Dendritic cell treated with granulocyte-macrophage colony-stimulating factor and Interleukin-4, amounts not matched to agents 40 ng/mL and 50 ng/mL, for 4 days (primary cell): ENCODE measurements around the gene ZFYVE28.
"Not testable (repeated sequence)": the region's sequence is repeated elsewhere in the genome, so short reads cannot be mapped to it uniquely, and the experiment has no call there.

Experiments
- H3K27ac Mint-ChIP-seq: one replicate; pipeline ENCODE4 v1.8.0; 2022; ENCODE audit warnings: mild to moderate bottlenecking, mixed read lengths
- H3K27me3 Mint-ChIP-seq: one replicate; pipeline ENCODE4 v1.8.0; 2022; ENCODE audit warnings: mild to moderate bottlenecking, mixed read lengths
- H3K36me3 Mint-ChIP-seq: one replicate; pipeline ENCODE4 v1.8.0; 2022; ENCODE audit warnings: low read depth, mixed read lengths
- H3K4me1 Mint-ChIP-seq: one replicate; pipeline ENCODE4 v1.8.0; 2022; ENCODE audit warnings: low read depth, mixed read lengths
- H3K4me3 Mint-ChIP-seq: one replicate; pipeline ENCODE4 v1.8.0; 2022; ENCODE audit warnings: mild to moderate bottlenecking, moderate library complexity, mixed read lengths
- H3K9me3 Mint-ChIP-seq: one replicate; pipeline ENCODE4 v1.8.0; 2022; ENCODE audit warnings: mixed read lengths
- intact Hi-C: fragments of 100-400 bp; cut with micrococcal nuclease; formaldehyde crosslinking; loops from one replicate; pipeline ENCODE4 v1.15.0; 2022

Gene ZFYVE28

DNA sequence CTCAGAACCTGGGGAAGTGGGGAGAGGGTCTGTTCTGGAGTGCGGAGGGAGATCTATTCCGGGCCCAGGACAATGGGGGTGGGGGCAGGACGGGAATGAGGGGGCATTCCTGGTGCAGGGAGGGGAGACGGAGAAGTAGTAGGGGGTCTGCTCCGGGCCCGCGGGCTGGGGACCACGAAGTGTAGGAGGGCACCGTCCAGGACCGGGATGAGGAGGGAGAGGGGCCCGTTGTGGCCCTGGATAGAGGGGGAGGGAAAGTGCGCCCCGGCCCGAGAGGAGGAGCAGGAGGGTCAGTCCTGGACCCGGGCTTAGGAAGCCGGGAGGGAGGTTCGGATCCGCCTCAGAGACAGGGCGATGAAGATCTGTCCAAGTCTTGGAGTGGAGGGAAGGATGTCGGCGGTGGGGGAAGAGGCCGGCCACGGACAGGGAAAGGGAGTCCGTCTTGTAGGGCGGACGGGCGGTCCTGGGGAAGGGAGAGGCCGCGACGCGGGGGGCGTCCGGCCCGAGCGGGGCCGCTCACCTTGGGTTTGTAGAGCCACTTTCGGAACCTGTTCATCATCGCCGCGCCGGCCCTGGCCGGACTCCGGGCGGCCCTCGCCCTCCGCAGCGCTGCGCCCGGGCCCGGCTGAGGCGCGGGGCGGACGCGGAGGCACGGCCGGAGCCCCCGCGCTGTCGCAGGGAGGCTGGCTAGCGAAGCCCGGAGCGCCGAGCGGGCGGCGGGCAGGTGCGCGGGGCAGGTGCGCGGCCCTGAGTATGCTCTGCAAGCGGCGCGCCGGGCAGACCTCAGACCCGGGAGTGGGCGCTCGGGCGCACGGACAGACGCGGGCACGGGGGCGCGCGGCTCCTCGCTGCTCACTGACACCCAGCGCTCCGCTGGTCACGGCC, at the start of gene ZFYVE28:
Gene ZFYVE28 (minus strand): TSS at position 881 of the 885 bp plus-strand sequence. CDS start 322 bp downstream, at position 559.
- Mint-ChIP-seq H3K4me3 (peak within 1 kb of the TSS; percentile 89), H3K36me3 (peaks cover 10% of the 10 kb centered on the region), H3K27ac (peak within 1 kb of the TSS; percentile 87), H3K9me3 (no peaks in the 10 kb centered on the region), H3K4me1 (peaks cover 59% of the 10 kb centered on the region), H3K27me3 (peaks cover 47% of the 10 kb centered on the region)
- intact Hi-C loops: loop anchor here (2.0 to 5.0 kb wide), 2 partner anchors 156 to 175 kb away; partner anchors contain the start of genes HAUS3, MXD4 and POLN

DNA sequence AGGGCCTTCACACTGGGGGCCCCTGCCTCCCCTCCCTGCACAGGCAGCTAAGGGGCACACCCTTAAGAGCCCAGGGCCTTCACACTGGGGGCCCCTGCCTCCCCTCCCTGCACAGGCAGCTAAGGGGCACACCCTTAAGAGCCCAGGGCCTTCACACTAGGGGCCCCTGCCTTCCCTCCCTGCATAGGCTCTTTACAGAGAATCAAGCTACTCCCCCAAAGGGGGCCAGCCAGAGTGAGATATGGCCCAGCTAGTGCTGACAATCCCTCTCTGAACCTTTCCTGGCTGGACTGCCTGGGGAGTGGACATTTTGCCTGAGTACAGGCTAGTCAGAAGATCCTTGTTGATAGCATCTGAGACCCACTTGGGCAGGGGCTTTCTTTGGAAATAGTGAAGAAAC, 47.1 kb upstream of the ZFYVE28 start:
- intact Hi-C loops: loop anchor here (5.0 kb wide), 1 partner anchor 223 kb away; the partner anchor contains the start of genes HAUS3 and POLN
- Mint-ChIP-seq H3K4me1 (peaks cover 37% of the 10 kb centered on the region), H3K27me3 (peaks cover 36% of the 10 kb centered on the region), H3K36me3 (peaks cover 18% of the 10 kb centered on the region)
- not testable (repeated sequence) for H3K4me3 Mint-ChIP-seq, H3K27ac Mint-ChIP-seq, H3K9me3 Mint-ChIP-seq

DNA sequence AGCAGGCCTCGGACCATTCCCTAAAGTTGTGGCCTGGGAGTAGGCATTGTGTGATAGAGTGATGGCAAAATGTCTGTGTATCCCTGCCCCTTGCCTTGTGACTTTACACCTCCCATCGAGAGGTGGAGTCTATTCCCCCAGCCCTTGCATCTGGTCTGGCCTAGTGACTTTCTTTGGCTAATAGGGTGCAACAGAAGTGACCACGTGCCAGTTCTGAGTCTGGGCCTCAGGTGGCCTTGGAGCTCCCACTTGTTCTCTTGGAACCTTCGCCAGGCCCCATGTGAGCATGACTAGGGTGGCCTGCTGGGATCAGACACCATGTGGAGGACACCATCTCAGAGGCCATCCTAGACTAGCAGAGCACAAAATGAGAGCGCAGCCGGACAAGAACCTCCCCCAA, 46.6 kb upstream of the ZFYVE28 start:
- no peak overlapping the region for H3K27ac Mint-ChIP-seq
- intact Hi-C loops: loop anchor here (5.0 kb wide), 1 partner anchor 223 kb away; the partner anchor contains the start of genes HAUS3 and POLN
- peaks cover 17% of the 10 kb centered on the region for H3K36me3 Mint-ChIP-seq
- H3K4me3 Mint-ChIP-seq: no peak overlapping the region
- H3K9me3 Mint-ChIP-seq: no peaks in the 10 kb centered on the region
- H3K27me3 Mint-ChIP-seq: peaks cover 39% of the 10 kb centered on the region
- H3K4me1 Mint-ChIP-seq: peaks cover 32% of the 10 kb centered on the region

DNA sequence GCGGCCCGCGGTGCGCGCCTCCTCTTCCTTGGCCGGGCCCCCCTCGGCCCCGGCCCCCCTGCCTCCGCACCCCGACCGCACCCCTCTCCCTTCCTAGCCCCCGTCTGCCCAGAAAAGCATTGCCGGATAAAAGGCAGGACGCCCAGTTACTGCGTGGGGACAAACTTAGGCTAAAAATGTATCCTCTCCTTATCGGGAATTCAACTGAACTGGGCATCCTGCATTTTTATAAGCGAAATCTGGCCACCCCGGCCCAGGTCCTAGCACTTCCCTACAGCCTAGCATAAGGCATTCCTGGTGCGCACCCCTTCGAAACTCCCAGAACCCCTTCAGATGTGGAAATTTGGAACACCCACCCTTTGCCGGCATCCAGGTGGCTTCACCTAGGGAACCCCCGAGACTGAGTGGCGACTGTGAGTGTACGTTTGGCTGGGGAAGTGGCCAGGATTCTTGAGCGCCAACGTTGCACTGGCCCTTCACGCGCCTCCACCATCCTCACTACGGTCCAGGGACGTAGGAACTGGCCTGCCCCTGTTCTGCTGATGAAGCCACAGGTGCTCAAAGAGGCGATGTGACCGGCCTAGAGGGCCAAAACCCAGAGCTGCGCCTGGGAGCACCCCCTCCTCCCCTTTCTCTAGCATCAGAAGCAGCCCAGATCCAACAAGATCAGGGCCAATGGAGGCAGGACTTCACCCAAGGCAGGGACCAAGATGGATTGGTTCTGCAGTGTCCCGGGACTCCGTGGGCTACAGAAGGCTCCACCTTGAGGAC, 44.7 kb upstream of the ZFYVE28 start:
- Mint-ChIP-seq H3K4me3 (peak overlapping the region; percentile 67), H3K4me1 (peaks cover 26% of the 10 kb centered on the region), H3K36me3 (peaks cover 2% of the 10 kb centered on the region), H3K27me3 (peaks cover 47% of the 10 kb centered on the region), H3K9me3 (no peaks in the 10 kb centered on the region), H3K27ac (no peak overlapping the region)
- intact Hi-C loops: no loop called here

DNA sequence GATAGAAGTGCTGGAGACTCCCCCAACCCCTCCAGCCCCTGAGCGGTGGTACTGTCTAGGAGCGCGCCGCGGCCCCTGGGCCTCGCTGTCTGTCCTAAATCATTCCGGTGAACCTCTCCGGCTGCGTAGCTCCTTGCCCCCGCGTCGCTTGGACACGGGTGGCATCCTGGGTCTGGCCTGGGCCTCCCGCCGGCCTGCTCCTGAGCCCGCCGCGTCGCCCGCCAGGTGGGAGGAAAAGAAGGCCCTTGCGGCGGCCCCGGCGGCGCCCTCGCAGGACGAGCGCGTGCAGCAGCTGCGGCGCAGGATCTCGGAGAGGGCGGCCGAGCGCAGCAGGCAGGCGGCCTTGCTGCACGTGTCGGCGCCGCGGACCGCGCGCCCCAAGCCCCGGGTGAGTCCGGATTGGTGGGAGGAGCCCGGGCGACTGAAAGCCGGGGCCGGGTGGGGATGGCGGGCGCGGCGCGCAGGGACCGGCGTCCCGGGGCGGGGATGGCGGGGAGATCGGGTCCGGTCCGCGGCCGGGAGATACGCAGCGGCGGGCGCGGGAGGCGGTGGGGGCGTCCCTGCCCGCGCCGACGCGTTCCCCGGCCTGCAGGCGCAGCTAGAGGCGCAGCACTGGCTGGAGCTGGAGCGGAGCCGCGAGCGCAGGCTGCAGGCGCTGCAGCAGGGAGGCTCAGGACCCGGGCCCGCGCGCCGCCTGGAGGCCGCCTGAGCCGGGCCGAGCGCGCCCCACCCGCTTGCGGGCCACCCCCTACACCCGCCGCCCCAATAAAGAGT, 44.0 kb upstream of the ZFYVE28 start:
- Mint-ChIP-seq H3K27me3 (peaks cover 51% of the 10 kb centered on the region), H3K36me3 (no peaks in the 10 kb centered on the region), H3K27ac (peak overlapping the region; percentile 48), H3K4me3 (peak overlapping the region; percentile 74), H3K9me3 (no peaks in the 10 kb centered on the region), H3K4me1 (peaks cover 20% of the 10 kb centered on the region)
- intact Hi-C loops: no loop called here

DNA sequence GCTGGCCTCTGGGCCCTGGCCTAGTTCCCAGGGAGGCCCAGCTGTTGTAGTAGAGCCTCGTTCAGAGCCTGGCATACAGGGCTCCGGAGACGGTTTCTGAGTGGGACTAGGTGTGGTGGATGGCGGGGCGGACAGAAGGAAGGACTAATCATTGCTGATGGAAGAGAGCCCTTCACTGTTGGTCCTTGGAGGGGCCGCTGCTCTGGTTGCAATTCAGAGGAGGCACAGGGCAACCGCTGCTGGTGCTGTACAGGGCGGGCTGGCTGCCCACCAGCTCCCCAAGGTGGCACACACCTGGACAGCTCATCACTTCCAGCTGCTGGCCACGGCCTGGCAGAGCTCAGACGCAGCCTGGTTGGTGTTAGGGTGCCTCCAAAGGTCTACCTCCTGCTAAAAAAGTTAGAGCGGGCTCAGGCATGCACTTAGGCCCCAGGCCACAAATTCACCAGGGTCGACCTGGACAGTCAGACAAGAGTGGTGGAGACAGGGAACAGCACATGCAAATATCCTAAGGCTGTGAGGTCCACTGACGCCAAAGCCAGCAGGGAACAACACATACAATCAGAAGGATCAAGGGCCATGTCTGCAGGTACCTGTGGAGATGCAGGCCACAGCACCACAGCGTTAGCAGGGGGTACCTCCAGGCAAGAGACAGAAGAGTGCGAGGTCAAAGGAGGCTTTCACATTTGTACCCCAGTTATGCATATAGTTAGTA, 43.0 kb upstream of the ZFYVE28 start:
- Mint-ChIP-seq H3K9me3 (no peaks in the 10 kb centered on the region), H3K4me1 (peaks cover 14% of the 10 kb centered on the region), H3K36me3 (no peaks in the 10 kb centered on the region), H3K4me3 (peak overlapping the region; percentile 53), H3K27me3 (peaks cover 51% of the 10 kb centered on the region), H3K27ac (peak overlapping the region; percentile 48)
- intact Hi-C loops: no loop called here

DNA sequence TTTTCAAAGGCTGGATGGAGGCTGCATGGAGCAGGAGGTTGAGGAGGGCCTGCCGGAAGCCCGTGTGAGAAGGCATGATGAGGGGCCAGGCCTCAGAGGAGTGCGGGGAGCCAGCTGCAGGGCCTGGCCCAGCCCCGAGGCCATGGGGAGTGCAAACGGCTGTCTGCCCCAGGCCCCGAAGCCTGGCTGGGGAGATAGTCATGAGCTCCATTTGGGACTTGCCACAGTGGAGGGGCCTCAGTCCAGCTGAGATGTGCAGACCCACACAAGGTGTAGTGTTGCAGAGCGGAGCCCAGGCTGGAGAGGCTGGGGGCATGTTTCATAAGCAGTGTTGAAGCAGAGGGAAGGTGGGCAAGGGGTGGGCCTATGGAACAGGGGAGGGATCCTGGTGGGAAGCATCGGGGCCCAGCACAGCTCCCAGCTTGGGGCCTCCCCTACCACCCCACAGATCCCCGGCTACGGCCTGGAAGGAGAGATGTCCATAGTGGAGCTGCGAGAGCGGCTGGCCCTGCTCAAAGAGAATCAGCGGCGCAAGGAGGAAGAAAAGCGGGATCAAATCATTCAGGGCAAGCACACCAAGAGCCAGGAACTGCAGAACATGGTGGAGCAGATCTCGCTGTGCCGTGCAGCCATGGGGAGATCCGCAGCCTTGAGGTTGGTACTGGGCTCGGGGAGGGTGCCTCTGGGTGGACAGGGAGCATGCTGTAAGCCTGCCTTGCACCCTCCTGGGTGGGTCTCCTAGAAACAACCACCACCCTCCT, 41.3 kb upstream of the ZFYVE28 start:
- H3K4me1 Mint-ChIP-seq: peaks cover 14% of the 10 kb centered on the region
- H3K9me3 Mint-ChIP-seq: no peaks in the 10 kb centered on the region
- H3K27me3 Mint-ChIP-seq: peaks cover 51% of the 10 kb centered on the region
- no peak overlapping the region for H3K4me3 Mint-ChIP-seq
- H3K36me3 Mint-ChIP-seq: no peaks in the 10 kb centered on the region
- intact Hi-C loops: no loop called here
- H3K27ac Mint-ChIP-seq: no peak overlapping the region

DNA sequence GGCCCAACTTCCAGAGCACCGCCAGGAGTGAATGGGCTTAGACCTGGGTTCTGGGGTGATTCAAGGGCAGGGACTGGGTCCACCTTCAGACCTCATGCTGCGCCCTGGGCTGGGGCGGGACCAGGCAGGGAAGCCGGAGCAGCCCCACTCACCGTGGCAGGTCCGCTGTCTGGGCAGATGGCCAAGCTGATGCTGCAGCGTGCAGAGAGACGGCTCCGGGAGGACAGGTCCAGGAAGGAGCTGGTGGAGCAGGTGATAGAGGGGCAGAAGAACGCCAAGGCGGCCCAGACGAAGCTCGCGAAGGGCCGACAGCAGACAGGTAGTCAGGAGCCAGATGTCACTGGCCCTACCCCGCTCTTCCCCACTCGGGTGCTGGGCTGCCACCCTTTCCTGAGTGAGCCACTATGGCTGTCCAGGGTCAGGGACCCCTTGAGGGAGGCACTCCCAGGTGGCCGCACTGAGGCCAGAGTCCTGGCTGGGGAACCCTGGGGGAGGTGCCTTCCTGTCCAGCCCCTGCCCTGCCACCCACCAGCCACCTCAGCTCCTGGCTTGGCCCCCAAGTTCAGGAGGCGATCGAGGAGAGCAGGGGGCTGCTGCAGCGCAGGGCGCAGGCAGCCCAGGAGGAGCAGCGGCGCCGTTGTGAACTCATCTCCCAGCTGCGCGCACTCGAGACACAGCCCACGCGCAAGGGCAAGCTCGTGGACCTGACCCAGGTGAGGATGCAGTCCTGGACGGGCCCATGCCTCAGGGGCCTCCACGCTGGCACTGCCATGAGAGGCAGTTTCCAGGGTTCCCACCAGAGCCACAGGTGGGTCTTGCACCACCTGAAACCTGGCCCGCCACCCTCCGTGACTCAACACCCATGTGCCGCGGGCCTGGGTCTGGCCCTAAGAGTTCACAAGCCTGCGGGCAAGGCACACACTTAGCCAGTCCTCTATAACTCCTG, 40.4 kb upstream of the ZFYVE28 start:
- H3K4me1 Mint-ChIP-seq: peaks cover 14% of the 10 kb centered on the region
- H3K9me3 Mint-ChIP-seq: no peaks in the 10 kb centered on the region
- no peak overlapping the region for H3K27ac Mint-ChIP-seq
- no peak overlapping the region for H3K4me3 Mint-ChIP-seq
- no peaks in the 10 kb centered on the region for H3K36me3 Mint-ChIP-seq
- H3K27me3 Mint-ChIP-seq: peaks cover 44% of the 10 kb centered on the region
- intact Hi-C loops: no loop called here

DNA sequence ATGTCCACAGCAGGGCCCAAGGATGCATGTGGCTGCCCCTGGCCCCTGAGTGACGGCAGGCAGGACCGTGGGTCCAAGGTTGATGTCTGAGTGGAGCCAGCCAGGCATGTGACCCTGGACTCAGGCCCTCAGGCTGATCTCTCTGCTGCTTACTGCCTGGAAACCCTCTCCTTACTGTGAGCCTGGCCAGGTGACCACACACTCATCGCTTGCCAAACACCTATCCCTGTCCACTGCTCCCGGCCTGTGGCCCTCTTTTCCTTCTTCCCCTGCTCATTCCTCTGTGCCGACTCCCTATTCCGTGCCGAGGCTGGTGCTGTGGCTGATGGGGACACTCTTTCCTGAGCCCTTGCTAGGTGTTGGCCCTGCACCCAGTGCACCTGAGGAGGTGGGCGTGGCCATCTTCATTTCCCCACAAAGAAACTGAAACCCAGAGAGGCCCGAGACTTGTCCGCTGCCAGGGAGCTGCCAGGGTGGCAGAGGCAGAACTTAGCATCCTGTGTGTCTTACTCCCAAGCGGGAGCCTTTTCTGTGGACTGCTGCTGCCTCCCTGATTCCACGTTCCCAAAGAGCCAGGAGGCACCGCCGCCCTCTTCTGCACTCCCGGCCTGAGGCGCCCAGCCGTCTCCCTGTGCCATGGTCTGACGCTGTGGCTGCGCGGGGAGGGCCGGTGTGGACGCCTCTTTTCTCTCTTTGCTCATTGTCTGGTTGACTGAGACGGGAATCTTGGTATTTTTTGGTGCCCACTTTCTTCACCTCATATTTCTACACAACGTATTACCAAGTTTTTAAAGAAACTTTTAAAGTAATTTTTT, 39.2 kb upstream of the ZFYVE28 start:
- intact Hi-C loops: no loop called here
- H3K27ac Mint-ChIP-seq: no peak overlapping the region
- no peak overlapping the region for H3K4me3 Mint-ChIP-seq
- H3K27me3 Mint-ChIP-seq: peaks cover 34% of the 10 kb centered on the region
- H3K36me3 Mint-ChIP-seq: no peaks in the 10 kb centered on the region
- H3K4me1 Mint-ChIP-seq: peaks cover 9% of the 10 kb centered on the region
- H3K9me3 Mint-ChIP-seq: no peaks in the 10 kb centered on the region

DNA sequence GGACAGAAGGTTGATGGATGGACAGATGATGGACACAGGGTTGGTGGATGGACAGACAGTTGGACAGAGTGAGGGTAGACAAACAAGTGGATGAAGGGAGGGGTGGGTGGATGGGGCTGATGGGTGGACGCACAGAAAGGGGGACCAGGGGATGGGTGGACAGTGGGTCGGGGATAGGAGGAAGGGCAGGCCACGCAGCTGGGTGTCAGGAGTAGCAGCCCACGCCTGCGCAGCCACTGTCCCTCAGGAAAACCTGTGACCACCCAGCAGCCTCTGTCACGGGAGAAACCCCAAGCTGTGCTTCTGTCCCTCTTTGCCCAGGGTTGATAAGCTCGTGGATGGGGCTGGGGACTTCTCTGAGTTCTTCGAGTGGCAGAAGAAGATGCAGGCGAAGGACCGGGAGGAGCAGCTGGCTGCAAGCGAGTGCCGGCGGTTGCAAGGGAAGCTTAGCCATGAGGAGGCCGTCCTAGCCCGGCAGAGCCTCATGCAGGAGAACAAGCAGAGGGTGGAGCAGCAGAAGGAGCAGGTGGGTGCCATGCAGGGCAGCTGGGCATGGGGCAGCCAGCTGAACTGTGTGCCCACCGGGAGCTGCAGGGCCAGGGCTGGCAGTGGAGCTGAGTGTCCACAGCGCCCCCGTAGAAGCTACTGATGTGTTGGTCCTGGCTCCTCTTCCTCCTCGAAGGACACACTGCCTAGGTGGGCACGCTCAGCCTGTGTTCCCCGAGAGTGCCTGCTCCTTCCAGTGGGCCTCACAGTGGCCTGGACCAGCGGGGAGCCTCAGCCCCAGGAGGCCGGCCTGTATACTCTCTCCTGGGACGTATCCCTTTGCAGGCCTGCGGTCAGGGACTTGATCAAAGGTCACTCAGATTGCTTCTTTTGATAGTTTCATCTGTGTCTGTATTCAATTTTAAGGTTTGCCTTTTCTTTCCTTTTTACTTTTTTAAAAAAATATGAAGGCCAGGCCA, 33.7 kb upstream of the ZFYVE28 start:
- no peaks in the 10 kb centered on the region for H3K36me3 Mint-ChIP-seq
- no peak overlapping the region for H3K27ac Mint-ChIP-seq
- H3K4me3 Mint-ChIP-seq: no peak overlapping the region
- H3K27me3 Mint-ChIP-seq: peaks cover 1% of the 10 kb centered on the region
- H3K4me1 Mint-ChIP-seq: no peaks in the 10 kb centered on the region
- no peaks in the 10 kb centered on the region for H3K9me3 Mint-ChIP-seq
- intact Hi-C loops: no loop called here
